ENCODE results near the gene INO80. TPM values are rescaled to one million over a fixed set of nuclear protein-coding genes. Genes with fewer than 3 reads are reported as not detected.

The INO80 gene
- total RNA-seq, 1 donor from 2014 or later: 16.9 TPM

GRCh38 chr15:40931300-40932142, 184.6 kb downstream of the INO80 start:
- DNase-seq (ENCODE audit: low spot score): no peak

GRCh38 chr15:40930430-40931299, 185.4 kb downstream of the INO80 start:
- peak; percentile 38 for DNase-seq (ENCODE audit: low spot score)

GRCh38 chr15:40929660-40930429, 186.2 kb downstream of the INO80 start:
- peak; percentile 50 for DNase-seq (ENCODE audit: low spot score)

Other genes with a start within 250 kb of the INO80 start
- 3.6 TPM for gene RHOV, start 242.0 kb downstream of the INO80 start, total RNA-seq (ENCODE audit: insufficient read depth, low replicate concordance)
- 32.0 TPM for gene VPS18, start 221.8 kb downstream of the INO80 start, total RNA-seq (ENCODE audit: insufficient read depth, low replicate concordance)
- 3.6 TPM for gene DLL4, start 186.9 kb downstream of the INO80 start, total RNA-seq (ENCODE audit: insufficient read depth, low replicate concordance)
- 8.7 TPM for gene CHAC1, start 162.8 kb downstream of the INO80 start, total RNA-seq (ENCODE audit: insufficient read depth, low replicate concordance)
- gene EXD1, start 114.5 kb upstream of the INO80 start, total RNA-seq (ENCODE audit: insufficient read depth, low replicate concordance): 1.4 TPM
- gene CHP1, start 115.0 kb upstream of the INO80 start, total RNA-seq (ENCODE audit: insufficient read depth, low replicate concordance): 71.7 TPM
- gene OIP5, start 216.3 kb upstream of the INO80 start, total RNA-seq (ENCODE audit: insufficient read depth, low replicate concordance): 1.4 TPM
- 15.9 TPM for gene NUSAP1, start 216.6 kb upstream of the INO80 start, total RNA-seq (ENCODE audit: insufficient read depth, low replicate concordance)